ENCODE results near the gene RNF144A.

- TF ChIP-seq, protein P1, sequence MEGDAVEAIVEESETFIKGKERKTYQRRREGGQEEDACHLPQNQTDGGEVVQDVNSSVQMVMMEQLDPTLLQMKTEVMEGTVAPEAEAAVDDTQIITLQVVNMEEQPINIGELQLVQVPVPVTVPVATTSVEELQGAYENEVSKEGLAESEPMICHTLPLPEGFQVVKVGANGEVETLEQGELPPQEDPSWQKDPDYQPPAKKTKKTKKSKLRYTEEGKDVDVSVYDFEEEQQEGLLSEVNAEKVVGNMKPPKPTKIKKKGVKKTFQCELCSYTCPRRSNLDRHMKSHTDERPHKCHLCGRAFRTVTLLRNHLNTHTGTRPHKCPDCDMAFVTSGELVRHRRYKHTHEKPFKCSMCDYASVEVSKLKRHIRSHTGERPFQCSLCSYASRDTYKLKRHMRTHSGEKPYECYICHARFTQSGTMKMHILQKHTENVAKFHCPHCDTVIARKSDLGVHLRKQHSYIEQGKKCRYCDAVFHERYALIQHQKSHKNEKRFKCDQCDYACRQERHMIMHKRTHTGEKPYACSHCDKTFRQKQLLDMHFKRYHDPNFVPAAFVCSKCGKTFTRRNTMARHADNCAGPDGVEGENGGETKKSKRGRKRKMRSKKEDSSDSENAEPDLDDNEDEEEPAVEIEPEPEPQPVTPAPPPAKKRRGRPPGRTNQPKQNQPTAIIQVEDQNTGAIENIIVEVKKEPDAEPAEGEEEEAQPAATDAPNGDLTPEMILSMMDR (IDR thresholded peaks at IDR 0.05) = no peak
- TF ChIP-seq POLR2A (IDR thresholded peaks at IDR 0.05) = no peak
- no peak for TF ChIP-seq EP300 (IDR thresholded peaks at IDR 0.05)
These were observed 25.6 kb downstream of the RNF144A start for GRCh38 chr2:6942848-6943247.

Data from ovary (tissue), 3 donors.